Stimulated activated CD8-positive, alpha-beta memory T cell treated with anti-CD3 and anti-CD28 coated beads, Interleukin-12 subunit alpha, Interleukin-12 subunit beta, amount 100 ng/mL, for 24 hours (primary cell): ENCODE results near the gene CTTNBP2.

Source experiments
- DNase-seq: peaks from one replicate; pipeline ENCODE4 v3.0.0-alpha.2; 2020; ENCODE audit errors: extremely low read depth

Gene CTTNBP2

DNA sequence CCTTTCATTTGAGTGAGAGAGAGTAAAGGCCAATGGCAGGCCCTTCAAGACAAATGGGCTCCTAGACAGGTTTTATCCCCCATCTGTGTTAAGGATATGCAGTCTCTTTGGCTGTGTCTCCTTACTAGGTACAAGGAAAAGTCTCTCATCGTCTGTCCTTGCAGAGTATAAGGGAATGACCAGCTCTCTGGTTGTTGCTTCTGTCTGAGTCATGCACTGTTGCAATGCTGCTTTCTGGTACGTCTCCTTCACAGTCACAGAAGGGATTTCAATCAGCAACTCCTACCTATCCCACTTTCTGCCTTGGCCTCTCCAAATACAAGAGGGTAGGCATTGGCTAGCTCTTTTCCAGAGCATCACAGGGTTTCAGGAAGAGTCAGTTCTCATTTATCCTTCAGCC lies 48.1 kb downstream of the CTTNBP2 start:
- no peak for DNase-seq

DNA sequence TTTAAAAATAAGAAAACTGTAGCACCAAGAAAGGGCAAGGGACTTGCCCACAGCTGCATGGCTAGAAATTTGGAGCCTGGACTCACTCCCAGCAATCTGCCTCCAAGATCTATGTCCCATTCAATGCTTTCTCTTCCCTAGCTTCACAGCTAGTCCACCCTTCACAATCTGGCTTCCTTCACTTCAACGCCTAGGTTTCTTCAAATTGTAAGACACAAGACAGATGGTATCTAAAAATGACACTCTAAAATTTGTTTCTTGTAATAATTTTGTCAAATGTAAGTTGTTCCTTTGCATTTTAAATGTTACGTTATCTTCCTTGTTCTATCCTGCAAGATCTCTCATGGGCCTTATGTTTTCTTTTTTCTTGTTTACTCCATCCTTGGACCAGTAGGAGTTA lies 48.6 kb downstream of the CTTNBP2 start:
- DNase-seq: no peak

DNA sequence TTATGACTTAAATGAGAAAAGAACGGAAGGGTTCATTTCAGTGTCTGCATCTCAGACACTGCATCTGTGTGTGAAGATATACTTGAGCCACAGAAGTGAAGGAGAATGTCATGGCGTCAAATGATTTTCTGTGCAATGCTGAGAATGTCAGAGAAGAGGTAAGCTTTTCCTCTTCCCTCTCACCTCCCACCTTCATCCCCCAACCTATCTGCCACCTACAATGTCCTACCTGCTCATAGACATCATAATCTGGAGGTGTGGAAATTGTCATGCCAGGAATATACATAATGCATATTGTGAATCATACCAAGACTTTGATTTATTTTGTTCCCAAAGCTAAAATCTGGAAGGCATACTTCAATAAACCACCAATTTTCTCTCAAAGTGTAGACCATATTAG lies 53.7 kb downstream of the CTTNBP2 start:
- DNase-seq: no peak

DNA sequence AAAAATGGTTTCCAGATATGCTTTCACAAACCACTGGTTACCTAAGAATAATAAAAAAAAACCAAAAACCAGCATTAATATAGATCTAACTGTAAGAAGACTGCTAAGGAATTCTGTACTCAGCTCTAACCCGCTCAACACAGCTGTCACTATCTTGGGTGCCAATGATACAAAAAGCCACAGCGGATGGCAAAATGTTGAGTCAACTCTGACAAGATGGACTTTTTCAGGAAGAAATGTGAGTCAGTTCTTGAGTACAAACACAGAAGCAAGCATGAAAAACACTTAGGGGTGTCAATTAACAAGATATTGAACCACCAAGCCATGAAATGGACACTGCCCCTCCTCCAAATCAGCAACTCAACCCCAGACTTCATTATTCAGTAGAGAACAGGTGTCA lies 55.0 kb downstream of the CTTNBP2 start:
- DNase-seq: no peak

DNA sequence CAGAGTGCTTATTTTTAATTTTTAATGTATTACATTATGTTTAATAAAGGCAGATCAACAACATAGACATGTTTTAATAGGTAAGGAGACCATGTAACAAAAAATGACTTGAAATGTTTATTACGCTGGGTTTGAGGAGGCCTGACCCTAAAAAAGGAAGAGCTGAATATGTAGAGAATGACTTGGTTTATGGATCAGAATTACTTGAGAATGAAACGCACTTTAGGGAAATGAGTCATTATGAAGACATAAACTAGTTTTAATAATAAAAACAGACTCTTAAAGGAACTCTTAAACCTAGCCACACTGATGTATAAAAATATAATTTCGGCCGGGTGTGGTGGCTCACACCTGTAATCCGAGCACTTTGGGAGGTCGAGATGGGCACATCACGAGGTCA lies 56.5 kb downstream of the CTTNBP2 start:
- no peak for DNase-seq

DNA sequence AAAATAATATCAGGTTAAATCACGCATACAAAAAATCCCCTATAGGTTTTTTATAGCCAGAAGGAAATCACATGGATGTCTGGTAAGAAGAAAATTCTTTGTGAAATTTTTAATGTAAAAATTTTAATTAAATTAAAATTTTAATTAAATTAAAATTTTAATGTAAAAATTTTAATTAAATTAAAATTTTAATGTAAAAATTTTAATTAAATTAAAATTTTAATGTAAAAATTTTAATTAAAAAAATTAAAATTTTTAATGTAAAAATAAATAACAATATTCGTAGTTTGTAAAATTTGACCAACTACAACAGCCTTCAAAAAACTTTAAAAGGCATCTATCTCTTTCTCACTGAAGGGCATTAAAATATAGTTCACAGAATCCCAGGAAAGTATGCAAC lies 61.5 kb downstream of the CTTNBP2 start:
- DNase-seq: no peak

DNA sequence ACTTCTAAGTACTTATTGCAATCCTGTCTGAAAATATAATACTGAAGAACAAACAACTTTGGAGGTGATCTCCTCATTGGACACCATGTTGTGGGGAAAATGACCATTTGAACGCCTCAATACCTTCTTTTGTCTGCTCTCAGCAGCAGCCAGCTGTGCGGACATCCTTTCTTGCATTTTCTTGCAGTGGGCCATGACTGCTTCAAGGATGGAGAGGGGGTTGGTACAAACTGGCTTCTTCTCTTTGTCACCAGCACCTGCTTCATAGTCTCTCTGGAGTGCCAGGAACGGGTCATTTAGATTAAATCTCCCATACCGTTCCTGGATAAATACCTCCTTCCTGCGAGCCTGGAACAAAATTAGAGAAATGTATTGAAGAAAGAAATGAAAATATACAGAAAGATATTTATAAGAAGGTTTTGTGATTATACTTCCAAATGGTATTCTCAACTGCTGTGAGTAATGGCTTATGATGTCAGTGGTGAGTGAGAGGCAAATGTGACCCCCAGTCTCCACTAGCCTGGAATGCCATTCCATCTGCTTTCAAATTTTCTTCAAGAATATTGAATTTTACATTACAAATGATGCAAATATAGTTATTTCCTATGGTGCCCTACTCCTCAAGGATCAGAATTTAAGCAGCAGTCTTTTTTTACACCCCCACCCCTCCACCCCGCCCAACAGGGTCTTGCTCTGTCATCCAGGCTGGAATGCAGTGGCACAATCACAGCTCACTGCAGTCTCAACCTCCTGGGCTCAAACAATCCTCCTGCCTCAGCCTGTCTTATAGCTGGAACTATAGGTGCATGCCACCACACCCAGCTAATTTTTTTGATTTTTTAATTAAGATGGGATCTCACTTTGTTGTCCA lies 62.4 kb downstream of the CTTNBP2 start:
- DNase-seq: no peak

DNA sequence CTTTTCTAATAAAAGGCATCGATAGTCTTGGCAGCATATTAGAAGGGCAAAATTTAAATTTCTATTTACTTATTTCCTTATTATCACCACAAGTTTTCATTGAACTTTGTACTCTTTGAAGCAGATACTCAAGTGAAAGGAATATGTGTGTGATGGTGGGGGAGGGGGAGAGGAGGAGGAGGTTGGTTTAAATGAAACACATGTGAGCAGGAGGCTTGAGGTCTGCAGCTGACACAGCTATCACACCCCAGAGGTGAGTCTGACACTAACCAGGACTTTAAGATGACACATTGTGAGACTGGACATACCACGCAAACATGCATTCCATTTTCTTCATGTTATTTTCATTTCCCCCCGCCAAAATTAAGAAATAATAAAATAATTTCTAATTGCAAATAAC lies 63.3 kb downstream of the CTTNBP2 start:
- no peak for DNase-seq

DNA sequence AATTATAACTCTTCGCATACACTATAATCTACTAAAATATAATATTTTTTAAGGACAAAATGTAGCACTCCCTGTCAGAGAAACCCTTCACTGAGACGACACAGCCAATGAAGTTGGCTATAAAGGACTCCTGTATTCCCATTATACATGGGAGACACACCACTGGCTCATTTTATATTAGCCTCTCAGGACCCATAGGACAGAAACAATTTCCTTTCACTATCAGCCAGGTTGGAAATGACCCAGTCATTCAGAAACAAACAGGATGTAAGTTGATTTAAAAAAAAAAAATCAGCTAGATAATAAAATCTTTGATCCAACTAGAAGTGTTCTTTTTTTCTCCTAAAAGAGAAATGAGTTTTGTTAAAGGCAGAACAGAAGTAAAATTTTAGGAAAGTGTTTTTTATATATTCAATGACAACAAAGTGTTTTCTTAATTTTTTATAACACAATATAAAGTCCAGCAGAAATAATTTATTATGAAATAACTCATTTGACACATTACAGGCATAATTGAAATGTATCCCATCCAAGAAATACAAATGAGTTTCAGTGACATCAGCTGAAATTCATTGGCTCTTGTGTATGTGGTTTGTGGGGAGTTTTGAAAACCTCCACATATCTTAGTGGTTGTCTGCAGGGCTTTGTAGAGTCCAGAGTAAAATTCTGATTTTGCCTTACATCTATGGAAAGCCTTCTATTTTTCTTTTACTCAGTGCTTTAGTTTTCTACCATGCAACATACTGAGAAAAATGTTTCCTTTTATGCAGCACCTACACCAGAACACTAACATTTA lies 64.1 kb downstream of the CTTNBP2 start:
- DNase-seq: no peak

DNA sequence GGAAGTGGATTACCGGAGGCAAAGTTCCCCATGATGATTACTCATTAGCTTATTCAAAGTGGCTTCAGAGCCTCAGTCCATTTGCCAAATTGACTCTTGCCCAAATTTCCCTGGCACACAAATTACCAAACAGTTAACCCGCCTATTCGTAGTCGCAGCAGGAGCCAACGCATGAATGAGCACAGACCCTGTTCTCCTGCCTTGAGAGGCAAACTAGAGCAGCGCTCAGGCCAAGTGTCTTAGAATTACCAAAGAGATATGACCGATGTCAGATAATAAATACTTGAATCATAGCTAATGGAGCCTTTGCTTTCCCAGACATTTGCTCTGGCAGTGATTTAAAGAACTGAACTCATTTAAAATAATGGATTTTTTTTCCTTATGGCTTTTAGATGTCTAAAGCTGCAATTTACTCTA lies 64.9 kb downstream of the CTTNBP2 start:
- no peak for DNase-seq

DNA sequence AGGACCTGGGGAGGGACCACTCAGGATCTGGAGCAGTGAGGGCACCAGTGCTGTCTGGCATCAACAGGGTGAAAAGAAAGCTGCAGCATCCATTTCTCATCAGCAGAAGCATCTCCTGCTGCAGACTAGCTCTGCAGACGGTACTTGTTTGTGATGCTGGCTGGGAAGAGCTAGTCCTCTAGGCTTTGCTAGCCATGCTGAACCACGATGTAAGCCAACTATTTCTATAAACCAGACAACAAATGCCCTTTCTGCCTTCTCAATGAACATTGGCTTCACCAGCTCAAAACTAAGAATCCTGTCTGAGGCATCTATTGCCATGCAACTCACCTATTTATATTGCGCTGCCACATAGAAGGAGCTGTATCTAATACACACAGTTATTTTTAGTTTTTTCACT lies 65.6 kb downstream of the CTTNBP2 start:
- no peak for DNase-seq

DNA sequence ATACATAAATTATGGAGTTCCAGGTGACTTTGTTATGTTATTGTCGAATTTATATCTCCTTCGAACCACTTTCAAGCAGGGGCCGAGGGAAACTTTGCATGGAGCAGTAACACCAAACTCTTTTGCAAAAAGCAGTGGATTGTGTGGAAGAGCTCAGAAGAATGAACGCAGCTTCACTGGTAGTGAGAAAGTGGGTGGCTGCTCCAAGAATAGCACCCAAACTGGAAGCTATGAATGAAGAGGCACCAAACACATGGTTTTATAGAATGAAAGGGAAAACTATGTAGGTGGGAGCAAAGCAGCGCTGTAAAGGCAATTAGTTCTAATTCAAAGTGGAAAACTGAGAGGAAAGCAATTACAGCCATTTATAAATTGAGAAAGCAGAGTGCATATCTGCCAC lies 67.2 kb downstream of the CTTNBP2 start:
- DNase-seq: no peak

DNA sequence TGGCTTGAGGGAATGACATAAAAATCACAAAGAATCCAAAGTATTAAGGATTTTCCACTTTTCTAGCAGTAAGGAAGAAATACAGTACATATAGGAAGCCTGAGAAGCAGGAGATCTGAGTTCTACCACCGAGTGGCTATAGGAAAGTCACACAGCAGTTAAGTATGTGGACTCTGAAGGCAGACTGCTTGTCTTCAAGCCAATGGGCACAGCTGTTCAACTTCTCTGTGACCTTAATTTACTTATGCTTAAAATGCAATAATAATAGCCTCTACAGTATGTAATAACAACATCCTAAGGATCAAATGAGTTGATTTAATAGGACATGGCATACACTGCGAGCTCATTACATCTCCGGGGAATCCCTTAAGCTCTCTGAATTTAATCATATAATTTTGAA lies 68.0 kb downstream of the CTTNBP2 start:
- no peak for DNase-seq

DNA sequence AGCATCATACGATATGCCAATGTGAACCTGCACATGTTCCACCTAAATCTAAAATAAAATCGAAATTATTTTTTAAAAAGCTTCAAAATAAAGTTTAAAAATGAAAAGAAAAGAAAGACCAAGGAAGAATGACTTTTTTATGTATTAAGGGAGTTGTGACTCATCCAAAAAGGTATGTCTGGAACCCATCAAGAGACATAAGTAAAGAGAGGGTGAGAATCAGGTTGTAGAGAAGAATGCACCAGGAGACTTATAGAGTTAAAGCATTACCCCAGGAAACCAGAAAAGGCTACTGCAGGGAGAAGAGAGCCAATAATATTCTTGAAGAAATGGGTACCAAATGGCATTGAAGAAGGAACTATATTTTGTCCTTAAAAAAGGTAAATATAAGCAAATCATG lies 69.8 kb downstream of the CTTNBP2 start:
- no peak for DNase-seq

DNA sequence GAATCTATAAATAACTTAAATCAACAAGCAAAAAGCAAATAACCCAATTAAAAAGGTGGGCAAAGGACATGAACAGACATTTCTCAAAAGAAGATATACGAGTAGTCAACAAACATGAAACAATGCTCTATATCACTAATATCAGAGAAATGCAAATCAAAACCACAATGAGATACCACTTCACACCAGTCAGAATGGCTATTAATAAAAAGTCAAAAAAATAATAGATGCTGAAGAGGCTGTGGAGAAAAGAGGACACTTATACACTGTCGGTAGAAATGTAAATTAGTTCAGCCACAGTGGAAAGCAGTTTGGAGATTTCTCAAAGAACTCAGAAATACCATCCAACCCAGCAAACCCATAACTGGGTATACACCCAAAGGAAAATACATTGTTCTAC lies 70.6 kb downstream of the CTTNBP2 start:
- DNase-seq: no peak

DNA sequence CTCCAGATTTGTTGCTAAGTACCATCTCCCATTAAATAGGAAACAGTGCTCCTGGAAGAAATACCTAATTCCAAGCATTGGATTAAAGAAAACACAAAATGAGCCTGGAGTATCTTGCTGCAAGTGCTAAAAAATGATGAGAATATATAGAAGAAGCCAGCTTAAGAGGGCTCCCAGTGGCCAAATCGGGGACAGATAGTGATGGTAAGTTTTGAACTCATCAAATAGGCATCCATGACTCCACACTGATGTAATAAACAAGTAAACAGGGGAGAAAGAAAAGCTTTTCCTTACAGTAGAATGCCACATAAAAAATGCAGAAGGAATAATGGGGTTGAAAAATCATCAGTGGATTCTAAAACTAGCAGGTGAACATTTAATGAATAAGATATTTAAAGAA lies 72.4 kb downstream of the CTTNBP2 start:
- DNase-seq: no peak

DNA sequence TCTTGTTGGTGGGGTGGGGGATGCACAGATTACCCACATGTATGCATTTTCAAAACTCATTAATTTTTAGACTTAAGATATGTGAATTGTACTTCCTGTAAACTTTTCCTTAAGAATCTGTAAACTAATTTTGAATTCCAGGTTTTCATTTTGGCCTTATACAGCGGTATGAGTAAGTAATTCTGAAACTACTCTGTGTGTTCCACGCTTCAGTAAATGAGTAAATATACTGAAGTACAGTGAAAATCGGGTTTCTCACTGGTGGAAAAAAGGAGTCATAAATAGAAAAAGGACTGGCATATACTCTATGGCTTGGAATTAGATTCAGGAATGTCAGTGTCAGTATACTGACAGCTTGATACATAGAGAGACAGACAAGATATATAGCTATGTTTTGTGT lies 72.8 kb downstream of the CTTNBP2 start:
- DNase-seq: no peak

DNA sequence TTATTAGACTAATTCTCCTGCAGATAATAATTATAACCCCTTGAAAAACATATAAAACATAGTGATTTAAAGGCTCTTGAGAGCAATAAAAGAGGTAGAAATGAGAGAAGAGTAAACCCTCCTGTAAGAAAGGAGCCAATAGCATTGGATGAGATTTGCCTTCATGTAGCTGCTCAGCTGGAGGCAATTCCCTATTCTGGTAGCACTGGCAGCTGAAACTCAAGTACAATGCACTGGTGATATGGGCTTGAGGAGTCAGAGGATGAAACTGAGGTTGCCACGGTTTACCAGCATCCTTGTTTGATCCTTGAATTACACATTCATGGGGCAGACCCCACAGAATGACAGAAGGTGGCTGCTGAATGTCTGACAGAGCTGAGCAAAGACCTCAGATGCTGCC lies 76.4 kb downstream of the CTTNBP2 start:
- no peak for DNase-seq

DNA sequence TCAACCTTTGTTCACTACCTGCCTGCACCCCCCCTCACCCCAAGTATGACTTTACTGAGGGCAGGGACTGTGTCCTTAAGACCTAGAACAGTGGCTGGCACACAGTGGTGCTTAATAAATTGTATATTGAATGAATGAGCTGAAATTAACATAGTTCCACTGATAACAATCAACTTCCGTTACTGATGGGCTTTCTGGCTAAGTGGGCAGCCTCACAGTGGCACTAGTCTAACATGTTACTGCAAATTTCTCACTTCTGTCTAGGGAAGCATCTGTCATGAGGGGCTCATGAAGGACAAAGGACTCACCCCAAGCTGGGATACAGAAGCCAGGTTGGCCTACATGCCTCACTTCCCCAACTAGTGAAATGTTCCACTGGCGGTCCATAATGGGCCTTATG lies 79.3 kb downstream of the CTTNBP2 start:
- DNase-seq: no peak

DNA sequence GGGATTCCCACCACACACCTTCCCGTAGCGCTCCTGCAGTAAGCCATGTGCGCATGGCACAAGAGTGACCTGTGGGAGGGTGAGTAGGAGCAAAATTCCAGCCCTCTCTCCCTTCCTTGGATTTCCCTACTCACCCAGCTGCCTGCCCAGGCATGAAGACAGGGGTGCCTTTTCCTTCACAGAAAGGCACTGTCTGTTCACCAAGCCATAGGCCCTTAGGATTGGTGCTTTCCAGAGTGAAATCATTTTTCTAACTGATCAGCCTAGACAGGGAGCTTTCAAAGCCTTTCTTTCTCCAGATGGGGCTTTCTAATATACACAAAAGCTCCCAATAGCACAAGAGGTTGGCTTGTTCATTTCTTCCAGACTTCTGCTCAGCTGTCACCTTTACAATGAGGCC lies 79.7 kb downstream of the CTTNBP2 start:
- no peak for DNase-seq

DNA sequence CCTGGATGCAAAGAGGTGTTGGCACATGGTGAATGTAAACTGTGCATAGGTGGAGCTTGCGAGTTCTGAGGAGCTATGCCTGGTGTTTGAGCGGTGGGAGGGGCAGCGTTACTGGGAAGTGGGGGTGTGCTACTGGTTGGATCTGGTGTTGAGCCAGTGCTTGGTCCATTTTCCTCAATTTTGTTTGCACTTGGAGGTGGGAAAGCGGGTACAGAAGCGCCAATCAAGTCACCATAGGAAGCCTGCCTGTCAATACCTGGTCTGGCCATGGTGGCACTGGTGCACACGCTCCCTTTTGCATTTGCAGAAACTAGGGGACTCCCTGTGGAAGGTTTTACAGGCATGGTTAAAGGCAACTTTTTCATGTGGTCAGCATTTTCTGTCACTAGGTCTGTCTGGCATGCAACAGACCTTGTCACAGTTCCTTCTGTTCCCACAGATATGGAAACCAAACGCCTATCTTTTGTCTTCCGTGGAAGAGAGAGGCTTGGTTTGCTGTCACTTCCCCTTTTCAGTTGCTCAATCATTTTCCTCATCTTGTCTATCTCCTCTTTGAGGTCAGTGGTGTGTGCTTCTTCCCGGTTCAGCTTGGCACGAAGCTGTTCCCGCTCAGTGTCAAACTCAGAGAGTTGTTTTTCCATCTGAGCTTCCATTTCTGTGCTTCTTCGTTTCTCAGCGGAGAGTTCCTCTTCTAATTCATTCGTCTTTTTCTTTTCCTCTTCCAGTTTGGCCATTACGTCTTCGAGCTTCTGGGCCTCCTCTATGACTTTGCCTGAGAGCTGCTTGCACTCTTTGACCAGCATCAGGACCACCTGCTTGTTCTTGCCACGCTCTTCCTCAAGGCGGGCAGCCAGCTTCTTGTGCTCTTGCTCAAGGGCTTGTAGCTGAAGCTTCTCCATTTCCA lies 81.1 kb downstream of the CTTNBP2 start:
- DNase-seq: no peak

DNA sequence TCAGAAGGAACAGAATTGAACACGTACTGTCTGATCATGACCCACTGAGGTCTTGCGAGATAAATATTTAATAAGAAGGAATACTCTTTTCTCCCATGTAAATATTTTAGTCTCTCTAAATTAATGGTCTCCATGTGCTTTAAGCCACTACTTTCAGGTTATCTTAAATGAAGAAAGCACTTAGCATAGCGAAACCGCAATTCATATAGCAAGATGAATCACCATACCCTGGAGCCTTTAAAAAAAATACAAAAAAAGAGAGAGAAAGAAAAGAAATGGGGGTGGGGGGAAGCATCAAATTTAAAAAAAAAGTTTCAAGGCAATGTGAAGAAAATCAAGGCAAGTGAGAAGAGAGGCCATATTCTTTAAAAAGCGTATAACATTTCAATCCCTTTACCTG lies 82.5 kb downstream of the CTTNBP2 start:
- DNase-seq: no peak
